CD4-positive, alpha-beta T cell treated with Interleukin-17A for 4 hours (primary cell): ENCODE measurements around the gene PYGL.

ENCODE experiments used
- DNase-seq: peaks from one replicate; pipeline ENCODE4 v3.0.0-alpha.2; 2020; ENCODE audit warnings: mixed read lengths

The PYGL gene

GRCh38 chr14:50871228-50871627 lies 73.1 kb downstream of the PYGL start:
- no peak for DNase-seq

- no peak for DNase-seq
Measured at GRCh38 chr14:50865391-50866076, 78.7 kb downstream of the PYGL start.

GRCh38 chr14:50864946-50865345 lies 79.3 kb downstream of the PYGL start:
- no peak for DNase-seq

GRCh38 chr14:50864237-50864636 lies 80.0 kb downstream of the PYGL start:
- no peak for DNase-seq

GRCh38 chr14:50862036-50862570 lies 82.2 kb downstream of the PYGL start:
- no peak for DNase-seq

DNA sequence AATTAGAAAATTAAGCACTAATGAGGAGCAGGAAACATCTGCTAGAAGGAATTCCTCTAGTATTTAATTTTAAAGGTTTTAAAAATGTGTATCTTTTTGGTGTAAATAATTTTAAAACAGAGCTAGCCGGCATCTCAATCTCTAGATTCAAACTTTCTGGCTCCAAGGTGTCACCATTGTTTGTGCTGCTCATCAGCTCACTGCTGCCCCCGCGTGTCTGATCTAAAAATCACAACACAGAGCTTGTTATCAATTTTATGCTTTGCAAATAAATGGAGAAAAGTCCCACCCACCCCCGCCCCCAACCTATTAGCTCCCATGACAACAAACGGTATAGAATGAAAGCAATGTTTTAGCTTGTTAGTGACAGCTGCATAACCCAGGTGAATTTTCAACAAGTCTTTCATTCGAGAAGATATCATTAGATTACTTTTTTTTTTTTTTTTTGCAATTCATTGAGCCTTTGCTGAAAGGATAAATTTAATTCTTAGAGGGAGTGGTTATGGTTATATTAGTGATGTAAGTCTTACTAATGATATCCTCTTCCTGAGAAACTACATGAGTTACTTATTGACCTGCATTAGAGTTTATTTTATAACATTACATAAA lies 83.7 kb downstream of the PYGL start:
- DNase-seq = peak; percentile 95

DNA sequence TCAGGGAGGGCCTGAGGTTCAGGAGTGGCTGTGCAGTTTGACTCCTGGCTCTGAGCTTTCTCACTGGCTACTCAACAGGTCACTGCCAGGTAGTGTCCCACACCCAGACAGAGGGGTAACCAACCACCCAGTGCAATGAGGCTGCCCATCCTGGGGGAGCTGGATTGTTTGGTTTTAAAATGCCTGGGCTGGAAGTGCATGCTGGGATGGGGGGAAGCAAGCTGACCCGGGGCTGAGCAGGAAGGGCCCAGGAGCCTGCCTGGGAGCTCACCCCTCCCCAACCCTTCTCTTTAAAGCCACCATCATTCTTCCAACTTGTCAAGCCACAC lies 85.0 kb downstream of the PYGL start:
- no peak for DNase-seq

- DNase-seq = no peak
Measured at GRCh38 chr14:50856660-50857059, 87.6 kb downstream of the PYGL start.

DNA sequence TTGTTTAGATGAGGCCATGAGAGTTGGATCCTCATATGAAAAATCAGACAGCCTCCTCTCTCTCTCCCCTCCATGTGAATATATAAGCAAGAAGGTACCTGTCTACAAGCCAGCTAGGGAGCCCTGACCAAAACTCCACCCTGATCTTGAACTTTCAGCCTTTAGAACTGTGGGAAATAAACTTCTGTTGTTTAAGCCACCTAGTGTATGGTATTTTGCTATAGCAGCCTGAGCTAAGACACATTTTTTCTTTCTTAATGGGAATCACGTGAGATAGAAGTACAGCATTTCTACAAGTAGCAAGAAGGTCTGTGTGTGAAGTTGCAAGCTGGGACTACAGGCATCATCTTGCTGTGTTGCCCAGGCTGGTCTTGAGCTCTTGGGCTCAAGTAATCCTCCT lies 88.7 kb downstream of the PYGL start:
- no peak for DNase-seq
